IMR-90 (cell line): ENCODE measurements around the gene NPRL2.

Experiments
- BHLHE40 ChIP-seq: fragments of 150-350 bp; IDR thresholded peaks from 2 replicates; pipeline ENCODE4 v1.6.1; 2016; ENCODE audit warnings: mild to moderate bottlenecking, low read depth, low read length
- CEBPB ChIP-seq: IDR thresholded peaks from 2 replicates; pipeline ENCODE4 v1.6.1; 2012; ENCODE audit warnings: low read depth, low read length, improper control_type of control experiment
- CHD1 ChIP-seq: IDR thresholded peaks from 2 replicates; pipeline ENCODE4 v1.6.1; 2012; ENCODE audit warnings: low read depth, low read length, improper control_type of control experiment
- CTCF ChIP-seq: conservative IDR thresholded peaks from 2 replicates; pipeline ENCODE4 v1.5.1; 2012; ENCODE audit warnings: mild to moderate bottlenecking, low read depth, low read length, improper control_type of control experiment
- FOS ChIP-seq: fragments of 150-350 bp; IDR thresholded peaks from 2 replicates; pipeline ENCODE4 v1.6.1; 2016; ENCODE audit warnings: low read depth, low read length
- MAFK ChIP-seq: IDR thresholded peaks from 2 replicates; pipeline ENCODE4 v1.6.1; 2012; ENCODE audit warnings: low read depth, low read length, improper control_type of control experiment
- MXI1 ChIP-seq: IDR thresholded peaks from 2 replicates; pipeline ENCODE4 v1.6.1; 2012; ENCODE audit warnings: low read depth, mild to moderate bottlenecking, low read length, moderate library complexity, borderline replicate concordance
- NFE2L2 ChIP-seq: fragments of 150-350 bp; IDR thresholded peaks from 2 replicates; pipeline ENCODE4 v1.6.1; 2016; ENCODE audit warnings: low read depth, mild to moderate bottlenecking, low read length
- POLR2A ChIP-seq: IDR thresholded peaks from 2 replicates; pipeline ENCODE4 v1.6.1; 2012; ENCODE audit warnings: mild to moderate bottlenecking, low read depth, low read length
- RAD21 ChIP-seq: IDR thresholded peaks from 2 replicates; pipeline ENCODE4 v1.6.1; 2012; ENCODE audit warnings: low read length, improper control_type of control experiment
- RFX5 ChIP-seq: IDR thresholded peaks from 2 replicates; pipeline ENCODE4 v1.8.0; 2012; ENCODE audit warnings: low read depth, mild to moderate bottlenecking, low read length, moderate library complexity
- SMC3 ChIP-seq: fragments of 150-350 bp; IDR thresholded peaks from 2 replicates; pipeline ENCODE4 v1.6.1; 2016; ENCODE audit warnings: low read depth, mild to moderate bottlenecking, antibody characterized with exemption, low read length, moderate library complexity
- USF2 ChIP-seq: fragments of 150-350 bp; IDR thresholded peaks from 2 replicates; pipeline ENCODE4 v1.6.1; 2017; ENCODE audit warnings: mild to moderate bottlenecking, antibody characterized with exemption, low read length, low read depth

GRCh38 chr3:50345586-50346234 lies 4.9 kb downstream of the NPRL2 start, which contains the start of gene ZMYND10:
- no peak for TF ChIP-seq CTCF
- no peak for TF ChIP-seq BHLHE40
- no peak for TF ChIP-seq NFE2L2
- TF ChIP-seq CEBPB, result no peak
- TF ChIP-seq POLR2A, result no peak
- TF ChIP-seq MAFK, result no peak
- TF ChIP-seq RAD21, result no peak
- TF ChIP-seq CHD1, result no peak
- no peak for TF ChIP-seq FOS
- TF ChIP-seq MXI1, result no peak
- no peak for TF ChIP-seq USF2
- no peak for TF ChIP-seq RFX5
- TF ChIP-seq SMC3, result no peak
